ENCODE measurements around the gene ARMH2. TPM values are rescaled to one million over a fixed set of nuclear protein-coding genes. Genes with fewer than 3 reads are reported as not detected.
A peak's percentile ranks its signal among the peaks of the same experiment; 100 is the strongest.

The ARMH2 gene
- total and polyA plus RNA-seq, 9 of the 15 experiments (the other 6 are each of a cell fraction or from before 2014, with no cell fraction given) = not detected

- H3K4me3 ChIP-seq = no peak overlapping the region
- no peaks in the 10 kb centered on the region for H3K36me3 ChIP-seq (ENCODE audit: control insufficient read depth, insufficient read depth, low read length)
- H3K27me3 ChIP-seq (ENCODE audit: control insufficient read depth in 2 of 2, insufficient read depth in 2 of 2, low read length in 2 of 2) = peaks cover 10 to 11% of the 10 kb centered on the region in 2 experiments; a peak in 4 of 5 replicates
- WGBS (ENCODE audit: insufficient coverage, low coverage, missing lambda C conversion rate) = 15% methylated on average over 8 of the region's 8 CpGs
- H3K4me2 ChIP-seq (ENCODE audit: insufficient read depth, low read length) = no peak overlapping the region
- no peak overlapping the region for H3K9ac ChIP-seq (ENCODE audit: insufficient read depth in 1 of 2, low read depth in 2 of 2, low read length in 2 of 2)
- BruUV-seq (replicated peaks) = no TSS peak
- ChIA-PET CTCF (ENCODE audit: low intra/inter-chr PET ratio) (no interaction called here), POLR2A (interaction anchor here (0.6 kb wide), 3 partner anchors 25 to 518 kb away, joined by 3 read pairs; no protein-coding TSS in a partner anchor)
- H3K4me1 ChIP-seq (replicated peaks in 1 of 2; ENCODE audit: control insufficient read depth in 2 of 2, insufficient read depth in 2 of 2, low read length in 2 of 2) = peaks cover 3% of the 10 kb centered on the region in 2 experiments; a peak in 2 of 5 replicates
- H2AFZ ChIP-seq (ENCODE audit: low read depth, low read length) = no peak overlapping the region
- no peaks in the 10 kb centered on the region for H3K9me3 ChIP-seq (replicated peaks; ENCODE audit: control insufficient read depth, insufficient read depth, low read depth, low read length)
- H4K20me1 ChIP-seq (replicated peaks; ENCODE audit: control insufficient read depth, insufficient read depth, low read length) = no peaks in the 10 kb centered on the region
- no peaks in the 10 kb centered on the region for H3K79me2 ChIP-seq (ENCODE audit: control insufficient read depth, insufficient read depth, low read length)
- FAIRE-seq (no peak), DNase-seq (ENCODE audit: extremely low read depth in 1 of 4, low spot score in 3 of 4) (no peak), ATAC-seq (no peak; the same call in 2 of the 3 replicates)
- no peaks in the 10 kb centered on the region for H3K9me1 ChIP-seq (ENCODE audit: control insufficient read depth, insufficient read depth, low read length)
- 0 out of 2 replicates have a peak, but pooled peaks have one; percentile 22 for TF ChIP-seq FOSL1 (tag; conservative IDR thresholded peaks at IDR 0.05)
- 0 out of 2 replicates have a peak, but pooled peaks have one; percentile 16 for TF ChIP-seq ZNF384 (IDR thresholded peaks at IDR 0.05; ENCODE audit: low read depth, low read length)
- TF ChIP-seq ZNF280A (IDR thresholded peaks at IDR 0.05; ENCODE audit: low read depth, partially characterized antibody) = no peak
- intact Hi-C loops (cut with micrococcal nuclease) = no loop called here
- in situ Hi-C loops (cut with MboI) = no loop called here
- H3K27ac ChIP-seq (ENCODE audit: extremely low read depth, low read depth, low read length) = no peak overlapping the region
Measured at GRCh38 chr6:24802271-24803059, 3.7 kb upstream of the ARMH2 start.

All from K562 (cell line).